Measurements from ENCODE around the gene PAPOLA. TPM values are rescaled to one million over a fixed set of nuclear protein-coding genes. Genes with fewer than 3 reads are reported as not detected.

The PAPOLA gene
- total and polyA plus RNA-seq, 2 experiments from 2014 or later = 198 to 237 TPM

DNA sequence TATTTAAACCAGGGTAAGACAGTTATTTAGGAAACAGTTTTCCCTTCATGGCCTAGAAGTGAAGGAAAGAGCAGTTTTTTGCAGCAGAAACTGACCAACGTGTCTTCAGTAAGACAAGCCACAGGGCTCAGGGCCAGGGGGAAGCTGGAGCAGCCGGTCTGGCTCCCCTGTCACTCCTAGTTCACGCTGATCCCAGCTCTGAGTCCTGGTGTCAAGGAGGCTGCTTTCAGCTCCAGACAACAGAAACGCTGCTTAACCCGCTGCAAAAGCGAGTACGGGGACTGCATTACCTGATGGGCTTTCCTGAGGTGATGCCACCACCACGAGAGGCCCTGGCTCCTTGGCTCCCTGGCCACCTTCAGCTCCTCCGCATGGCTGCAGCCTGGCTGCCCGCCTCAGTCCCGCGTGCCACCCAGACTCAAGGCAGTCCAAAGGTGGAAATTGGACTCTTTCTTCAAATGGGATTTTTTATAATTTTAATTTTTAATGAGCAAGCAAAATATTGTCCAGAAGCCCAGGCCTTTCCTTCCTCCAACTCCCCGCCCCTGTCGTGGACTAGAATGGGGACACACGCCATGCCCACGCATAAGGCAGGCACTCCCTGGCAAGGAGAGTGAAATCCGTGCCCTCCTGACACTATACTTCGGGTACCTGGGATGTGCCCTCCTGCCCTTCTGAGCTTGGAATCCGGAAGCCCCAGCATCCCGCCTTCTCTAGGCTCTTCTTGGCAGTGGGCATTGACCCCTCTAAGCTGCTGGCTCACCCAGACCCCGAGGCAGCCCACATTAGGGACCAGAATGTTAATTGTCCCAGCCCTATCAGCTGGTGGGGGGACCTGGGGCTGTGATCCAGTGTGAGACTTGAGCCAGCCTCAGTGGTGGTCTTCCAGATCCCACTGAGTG, 85.0 kb downstream of the PAPOLA start:
- H3F3A ChIP-seq (replicated peaks; ENCODE audit: low read depth) = no peaks in the 10 kb centered on the region
- H4K20me1 ChIP-seq (replicated peaks; ENCODE audit: insufficient read depth) = no peaks in the 10 kb centered on the region
- peaks cover 19% of the 10 kb centered on the region for H3K4me1 Mint-ChIP-seq
- H3K27ac ChIP-seq (ENCODE audit: low read depth) = no peak overlapping the region
- no peak overlapping the region for H3K4me3 ChIP-seq
- H3K9me2 ChIP-seq (ENCODE audit: insufficient read depth) = no peaks in the 10 kb centered on the region
- H3K4me2 ChIP-seq = no peak overlapping the region
- no peaks in the 10 kb centered on the region for H3K79me2 ChIP-seq (replicated peaks; ENCODE audit: insufficient read depth)
- H3K36me3 Mint-ChIP-seq (ENCODE audit: low read depth) = no peaks in the 10 kb centered on the region
- H3K36me3 ChIP-seq (ENCODE audit: insufficient read depth) = no peaks in the 10 kb centered on the region
- no peak overlapping the region for H3K27ac Mint-ChIP-seq
- no peaks in the 10 kb centered on the region for H3K9me3 Mint-ChIP-seq
- ATAC-seq (no peak), DNase-seq (ENCODE audit: low spot score) (no peak)
- H3K27me3 ChIP-seq (ENCODE audit: insufficient read depth) = no peaks in the 10 kb centered on the region
- no peak overlapping the region for H3K4me3 Mint-ChIP-seq
- H3K4me1 ChIP-seq (ENCODE audit: insufficient read depth) = peaks cover 9% of the 10 kb centered on the region
- no peak overlapping the region for H2AFZ ChIP-seq
- TF ChIP-seq, protein P1, sequence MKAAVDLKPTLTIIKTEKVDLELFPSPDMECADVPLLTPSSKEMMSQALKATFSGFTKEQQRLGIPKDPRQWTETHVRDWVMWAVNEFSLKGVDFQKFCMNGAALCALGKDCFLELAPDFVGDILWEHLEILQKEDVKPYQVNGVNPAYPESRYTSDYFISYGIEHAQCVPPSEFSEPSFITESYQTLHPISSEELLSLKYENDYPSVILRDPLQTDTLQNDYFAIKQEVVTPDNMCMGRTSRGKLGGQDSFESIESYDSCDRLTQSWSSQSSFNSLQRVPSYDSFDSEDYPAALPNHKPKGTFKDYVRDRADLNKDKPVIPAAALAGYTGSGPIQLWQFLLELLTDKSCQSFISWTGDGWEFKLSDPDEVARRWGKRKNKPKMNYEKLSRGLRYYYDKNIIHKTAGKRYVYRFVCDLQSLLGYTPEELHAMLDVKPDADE (IDR thresholded peaks at IDR 0.05) = no peak
- peaks cover 12% of the 10 kb centered on the region for H3K27me3 Mint-ChIP-seq (ENCODE audit: insufficient read depth, low read depth, poor library complexity)

DNA sequence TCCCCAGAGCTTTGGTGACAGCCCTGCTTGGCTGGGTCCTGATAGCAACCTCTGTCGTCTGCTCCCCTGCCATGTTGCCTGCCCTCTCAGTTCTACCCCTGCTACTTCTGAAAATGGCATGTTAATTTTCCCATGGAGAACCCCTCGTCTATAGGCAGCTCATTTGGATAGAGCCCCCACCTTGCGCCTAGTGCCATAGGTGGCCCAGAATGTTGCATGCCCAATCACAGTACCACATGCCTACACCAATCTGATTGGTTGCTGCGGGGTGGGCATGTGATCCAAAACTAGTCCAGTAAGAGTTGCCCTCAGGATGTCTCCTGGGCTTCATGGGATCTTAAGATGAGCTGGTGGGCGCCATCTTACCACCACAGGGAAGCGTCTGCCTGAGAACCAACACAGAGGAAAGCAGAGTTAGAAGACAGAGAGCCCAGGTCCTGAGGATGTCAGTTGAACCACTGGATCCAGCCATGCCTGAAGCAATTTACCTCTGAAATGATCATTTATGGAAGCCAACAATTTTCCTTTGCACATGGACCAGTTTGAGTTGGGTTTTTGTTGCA, 85.7 kb downstream of the PAPOLA start:
- Mint-ChIP-seq H3K36me3 (ENCODE audit: low read depth) (no peaks in the 10 kb centered on the region), H3K27me3 (ENCODE audit: insufficient read depth, low read depth, poor library complexity) (peaks cover 13% of the 10 kb centered on the region), H3K9me3 (no peaks in the 10 kb centered on the region), H3K4me1 (peaks cover 19% of the 10 kb centered on the region), H3K4me3 (no peak overlapping the region), H3K27ac (no peak overlapping the region)
- Histone ChIP-seq H3K27ac (ENCODE audit: low read depth) (no peak overlapping the region), H3K27me3 (ENCODE audit: insufficient read depth) (peaks cover under 1% of the 10 kb centered on the region; the same call in 1 of the 2 replicates), H4K20me1 (replicated peaks; ENCODE audit: insufficient read depth) (no peaks in the 10 kb centered on the region), H3K36me3 (ENCODE audit: insufficient read depth) (no peaks in the 10 kb centered on the region), H3K4me3 (no peak overlapping the region), H2AFZ (no peak overlapping the region), H3K4me2 (no peak overlapping the region), H3K9me2 (ENCODE audit: insufficient read depth) (no peaks in the 10 kb centered on the region), H3F3A (replicated peaks; ENCODE audit: low read depth) (no peaks in the 10 kb centered on the region), H3K79me2 (replicated peaks; ENCODE audit: insufficient read depth) (no peaks in the 10 kb centered on the region), H3K4me1 (ENCODE audit: insufficient read depth) (peaks cover 9% of the 10 kb centered on the region)
- no peak for ATAC-seq
- DNase-seq (ENCODE audit: low spot score) = no peak
- TF ChIP-seq, protein P2, sequence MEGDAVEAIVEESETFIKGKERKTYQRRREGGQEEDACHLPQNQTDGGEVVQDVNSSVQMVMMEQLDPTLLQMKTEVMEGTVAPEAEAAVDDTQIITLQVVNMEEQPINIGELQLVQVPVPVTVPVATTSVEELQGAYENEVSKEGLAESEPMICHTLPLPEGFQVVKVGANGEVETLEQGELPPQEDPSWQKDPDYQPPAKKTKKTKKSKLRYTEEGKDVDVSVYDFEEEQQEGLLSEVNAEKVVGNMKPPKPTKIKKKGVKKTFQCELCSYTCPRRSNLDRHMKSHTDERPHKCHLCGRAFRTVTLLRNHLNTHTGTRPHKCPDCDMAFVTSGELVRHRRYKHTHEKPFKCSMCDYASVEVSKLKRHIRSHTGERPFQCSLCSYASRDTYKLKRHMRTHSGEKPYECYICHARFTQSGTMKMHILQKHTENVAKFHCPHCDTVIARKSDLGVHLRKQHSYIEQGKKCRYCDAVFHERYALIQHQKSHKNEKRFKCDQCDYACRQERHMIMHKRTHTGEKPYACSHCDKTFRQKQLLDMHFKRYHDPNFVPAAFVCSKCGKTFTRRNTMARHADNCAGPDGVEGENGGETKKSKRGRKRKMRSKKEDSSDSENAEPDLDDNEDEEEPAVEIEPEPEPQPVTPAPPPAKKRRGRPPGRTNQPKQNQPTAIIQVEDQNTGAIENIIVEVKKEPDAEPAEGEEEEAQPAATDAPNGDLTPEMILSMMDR (conservative IDR thresholded peaks at IDR 0.05; ENCODE audit: low read depth in 2 of 2) = no peak
- TF ChIP-seq NANOG (IDR thresholded peaks at IDR 0.05; ENCODE audit: borderline replicate concordance) = no peak
- TF ChIP-seq, protein P3, sequence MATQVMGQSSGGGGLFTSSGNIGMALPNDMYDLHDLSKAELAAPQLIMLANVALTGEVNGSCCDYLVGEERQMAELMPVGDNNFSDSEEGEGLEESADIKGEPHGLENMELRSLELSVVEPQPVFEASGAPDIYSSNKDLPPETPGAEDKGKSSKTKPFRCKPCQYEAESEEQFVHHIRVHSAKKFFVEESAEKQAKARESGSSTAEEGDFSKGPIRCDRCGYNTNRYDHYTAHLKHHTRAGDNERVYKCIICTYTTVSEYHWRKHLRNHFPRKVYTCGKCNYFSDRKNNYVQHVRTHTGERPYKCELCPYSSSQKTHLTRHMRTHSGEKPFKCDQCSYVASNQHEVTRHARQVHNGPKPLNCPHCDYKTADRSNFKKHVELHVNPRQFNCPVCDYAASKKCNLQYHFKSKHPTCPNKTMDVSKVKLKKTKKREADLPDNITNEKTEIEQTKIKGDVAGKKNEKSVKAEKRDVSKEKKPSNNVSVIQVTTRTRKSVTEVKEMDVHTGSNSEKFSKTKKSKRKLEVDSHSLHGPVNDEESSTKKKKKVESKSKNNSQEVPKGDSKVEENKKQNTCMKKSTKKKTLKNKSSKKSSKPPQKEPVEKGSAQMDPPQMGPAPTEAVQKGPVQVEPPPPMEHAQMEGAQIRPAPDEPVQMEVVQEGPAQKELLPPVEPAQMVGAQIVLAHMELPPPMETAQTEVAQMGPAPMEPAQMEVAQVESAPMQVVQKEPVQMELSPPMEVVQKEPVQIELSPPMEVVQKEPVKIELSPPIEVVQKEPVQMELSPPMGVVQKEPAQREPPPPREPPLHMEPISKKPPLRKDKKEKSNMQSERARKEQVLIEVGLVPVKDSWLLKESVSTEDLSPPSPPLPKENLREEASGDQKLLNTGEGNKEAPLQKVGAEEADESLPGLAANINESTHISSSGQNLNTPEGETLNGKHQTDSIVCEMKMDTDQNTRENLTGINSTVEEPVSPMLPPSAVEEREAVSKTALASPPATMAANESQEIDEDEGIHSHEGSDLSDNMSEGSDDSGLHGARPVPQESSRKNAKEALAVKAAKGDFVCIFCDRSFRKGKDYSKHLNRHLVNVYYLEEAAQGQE (IDR thresholded peaks at IDR 0.05; ENCODE audit: unreplicated experiment) = no peak
- TF ChIP-seq ZNF114 (CRISPR knock-in tag; IDR thresholded peaks at IDR 0.05) = no peak
- no peak for TF ChIP-seq JUNB (IDR thresholded peaks at IDR 0.05; ENCODE audit: unreplicated experiment)
- TF ChIP-seq EZH2phosphoT487 (IDR thresholded peaks at IDR 0.05; ENCODE audit: unreplicated experiment) = no peak

All from GM23338 (cell line).